A549 (cell line): Measurements from ENCODE around the gene PROX2. TPM values are rescaled to one million over a fixed set of nuclear protein-coding genes. Genes with fewer than 3 reads are reported as not detected.

Experiments used
- ATAC-seq, 2 experiments: fragments of 200-7000 bp in 1 of 2; fragments of >200 bp in 1 of 2; cut with Nextera tagmentation in 1 of 2; cut with Tn5 transposase in 1 of 2; 3 replicates each; pipeline versions ENCODE4 v1.8.0 to v1.9.1; 2018 to 2020; ENCODE audit warnings: mild to moderate bottlenecking in 1 of 2, moderate library complexity in 1 of 2
- CTCF ChIA-PET: fragments of 300-600 bp; sonication (Branson Sonifier 250); formaldehyde crosslinking; extraction: SDS; loops from one replicate; lab custom pipeline; 2021; ENCODE audit warnings: antibody characterized with exemption, inconsistent platforms; lab: Yijun Ruan, JAX
- POLR2A ChIA-PET: fragments of 350-600 bp; formaldehyde crosslinking; extraction: SDS; loops from one replicate; lab custom pipeline; 2021; ENCODE audit warnings: antibody characterized with exemption, inconsistent platforms; lab: Yijun Ruan, JAX
- DNase-seq, 2 experiments: peaks; one replicate each; pipeline versions ENCODE4 v3.0.0 to v3.0.0-alpha.2; 2011 to 2016; ENCODE audit warnings: low read depth in 1 of 2, low spot score in 1 of 2
- FAIRE-seq: peaks from 2 replicates; lab custom pipeline; 2011; peaks lifted over from hg19 to GRCh38; lab: Jason Lieb, UNC
- H3K27ac ChIP-seq, 2 experiments: fragments of >200 bp; sonication (Bioruptor Twin); formaldehyde crosslinking; 3 replicates each; pipeline ENCODE4 v1.5.1; 2016 to 2017
- H3K4me1 ChIP-seq: fragments of >200 bp; sonication (Bioruptor Twin); formaldehyde crosslinking; 3 replicates; pipeline ENCODE4 v1.6.1; 2016
- H3K4me2 ChIP-seq: fragments of >200 bp; sonication (Bioruptor Twin); formaldehyde crosslinking; 3 replicates; pipeline ENCODE4 v1.6.1; 2016
- H3K4me3 ChIP-seq: fragments of >200 bp; sonication (Bioruptor Twin); formaldehyde crosslinking; 3 replicates; pipeline ENCODE4 v1.5.1; 2016
- H3K9me3 ChIP-seq: fragments of >200 bp; sonication (Bioruptor Twin); formaldehyde crosslinking; 3 replicates; pipeline ENCODE4 v1.6.1; 2016
- ATOH8 ChIP-seq: fragments of 250-450 bp; sonication (Bioruptor Pico); IDR thresholded peaks from 2 replicates; pipeline ENCODE4 v1.5.0; 2020; ENCODE audit warnings: low read depth, mild to moderate bottlenecking, moderate library complexity
- EHMT2 ChIP-seq: fragments of 200-600 bp; sonication (generic); IDR thresholded peaks from 2 replicates; pipeline ENCODE4 v1.6.1; 2016; ENCODE audit warnings: antibody characterized with exemption, low read depth, mild to moderate bottlenecking, moderate library complexity
- FOXS1 ChIP-seq: fragments of 250-450 bp; sonication (Bioruptor Pico); IDR thresholded peaks from 2 replicates; pipeline ENCODE4 v1.5.0; 2020; ENCODE audit warnings: mild to moderate bottlenecking, moderate library complexity
- GATA3 ChIP-seq: IDR thresholded peaks from 2 replicates; pipeline ENCODE4 v1.6.1; 2012; ENCODE audit warnings: borderline replicate concordance
- HES2 ChIP-seq: fragments of >200 bp; sonication (Bioruptor Twin); formaldehyde crosslinking; IDR thresholded peaks from 2 replicates; pipeline ENCODE4 v1.6.1; 2016
- HOXB5 ChIP-seq: fragments of 250-450 bp; sonication (Bioruptor Pico); IDR thresholded peaks from 2 replicates; pipeline ENCODE4 v1.5.0; 2020; ENCODE audit warnings: mild to moderate bottlenecking, moderate library complexity
- JUNB ChIP-seq: fragments of >200 bp; sonication (Bioruptor Twin); formaldehyde crosslinking; IDR thresholded peaks from 2 replicates; pipeline ENCODE4 v1.6.1; 2016
- MAZ ChIP-seq: fragments of 150-350 bp; IDR thresholded peaks from 2 replicates; pipeline ENCODE4 v1.6.1; 2014; ENCODE audit warnings: antibody characterized with exemption, low read depth, low read length, borderline replicate concordance
- MYC ChIP-seq: IDR thresholded peaks from 2 replicates; pipeline ENCODE4 v1.6.1; 2012; ENCODE audit warnings: mild to moderate bottlenecking, inconsistent platforms, low read length, improper control_type of control experiment, borderline replicate concordance
- RNF2 ChIP-seq: fragments of 200-600 bp; sonication (generic); IDR thresholded peaks from 2 replicates; pipeline ENCODE4 v1.6.1; 2016; ENCODE audit warnings: low read depth, mild to moderate bottlenecking, antibody characterized with exemption, moderate library complexity, borderline replicate concordance
- SREBF2 ChIP-seq: fragments of 450-650 bp; IDR thresholded peaks from 2 replicates; pipeline ENCODE4 v1.6.1; 2014; ENCODE audit warnings: mild to moderate bottlenecking, moderate library complexity
- WGBS: methylation state at CpG from one replicate; pipeline ENCODE4 v1.1.6; 2017; ENCODE audit errors: missing lambda C conversion rate; 5-methylcytosine and 5-hydroxymethylcytosine counted together
- polyA minus RNA-seq: library from RNA; depleted of rRNA, polyadenylated mRNA; stranded (reverse); fragments of >200 nt; gene quantifications from 2 replicates; pipeline ENCODE4 v1.2.3, GENCODE V29; 2011; rRNA and poly(A)+ RNA removed
- polyA plus RNA-seq, 4 experiments: library from polyadenylated mRNA; depleted of rRNA in 3 of 4; stranded (reverse); fragments of >200 nt; fragmentation: RNase III in 1 of 4; extraction: RNeasy Plus Mini Kit Qiagen cat#74134 plus additional on column Dnase treatment in 1 of 4; gene quantifications; 2 replicates in 3 of 4; 3 replicates in 1 of 4; pipeline ENCODE4 v1.2.3, GENCODE V29; 2011 to 2017
- TF ChIP-seq, protein P1 (sequence below): fragments of 450-650 bp; IDR thresholded peaks from 2 replicates; pipeline ENCODE4 v1.6.1; 2014; ENCODE audit warnings: antibody characterized with exemption
- TF ChIP-seq, protein P2 (sequence below): IDR thresholded peaks from 2 replicates; pipeline ENCODE4 v1.6.1; 2012; ENCODE audit warnings: low read depth, borderline replicate concordance
- TF ChIP-seq, protein P3 (sequence below): IDR thresholded peaks from 2 replicates; pipeline ENCODE4 v1.6.1; 2012

Gene PROX2
- polyA plus RNA-seq (2011; rRNA removed) (not detected in 2 replicates), polyA plus RNA-seq (2017; fragmentation: RNase III; extraction: RNeasy Plus Mini Kit Qiagen cat#74134 plus additional on column Dnase treatment) (not detected in 3 replicates), polyA minus RNA-seq (not detected in 2 replicates)
- not detected in 2 replicates for polyA plus RNA-seq (2012; cell fraction: cytosol; rRNA removed)
- polyA plus RNA-seq (2012; cell fraction: nucleus; rRNA removed): not detected in 2 replicates

DNA sequence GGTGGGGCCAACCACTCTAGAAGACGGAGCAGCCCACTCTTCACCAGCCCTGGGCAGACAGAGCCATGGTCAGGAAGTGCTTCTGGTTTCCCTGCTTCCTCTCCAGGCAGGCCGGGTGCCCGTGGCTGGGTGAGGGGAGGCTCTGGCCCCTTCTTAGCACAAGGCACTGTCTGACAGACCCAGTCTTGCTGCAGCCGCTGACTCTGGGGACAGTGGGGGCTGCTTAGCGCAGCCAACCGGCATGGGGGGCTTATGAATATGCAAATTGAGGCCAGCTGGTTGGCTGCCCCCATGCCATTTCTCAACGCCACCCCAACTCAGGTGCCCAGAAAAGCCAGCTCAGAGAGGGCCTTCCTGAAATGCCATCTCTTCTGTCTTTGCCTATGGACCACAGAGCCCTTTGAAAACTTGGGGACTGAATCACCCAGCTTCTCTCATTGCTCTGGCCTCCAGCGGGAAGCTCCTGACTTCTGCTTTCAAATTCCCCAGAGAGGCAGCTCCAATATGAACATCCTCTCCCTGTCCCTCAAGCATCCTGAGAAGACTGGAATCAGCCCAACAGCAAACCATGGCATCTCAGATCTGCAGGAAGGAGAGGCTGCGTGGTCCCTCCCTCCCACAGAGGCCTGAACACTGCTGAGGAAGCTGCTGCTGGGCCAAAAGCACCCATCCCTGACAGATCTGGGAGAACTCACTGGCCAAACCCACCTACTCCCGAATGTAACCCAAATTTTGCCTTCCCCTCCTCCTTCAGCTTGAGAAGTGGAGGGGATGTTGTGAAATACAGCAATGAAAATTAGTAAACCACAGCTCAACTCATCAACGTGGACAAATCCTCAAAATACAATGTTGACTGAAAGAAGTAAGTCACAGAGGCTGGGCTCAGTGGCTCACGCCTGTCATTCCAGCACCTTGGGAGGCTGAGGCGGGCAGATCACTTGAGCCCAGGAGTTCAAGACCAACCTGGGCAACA, at the start of gene PROX2:
TSS of gene PROX2 (minus strand) at position 205 of the 973 bp plus-strand sequence. CDS start 12,311 bp downstream, outside the sequence.
- ATAC-seq (no peak), DNase-seq (no peak), FAIRE-seq (no peak)
- no peaks in the 10 kb centered on the region for H3K9me3 ChIP-seq
- POLR2A ChIA-PET: interaction anchor here (0.5 kb wide), 1 partner anchor 256 kb away, joined by 3 read pairs; no protein-coding TSS in a partner anchor
- CTCF ChIA-PET: interaction anchor here (0.5 to 20.1 kb wide), 8 partner anchors 15 to 282 kb away, joined by 3 to 339 read pairs (median 4); no protein-coding TSS in a partner anchor
- no peak for TF ChIP-seq SREBF2
- TF ChIP-seq, protein P1, sequence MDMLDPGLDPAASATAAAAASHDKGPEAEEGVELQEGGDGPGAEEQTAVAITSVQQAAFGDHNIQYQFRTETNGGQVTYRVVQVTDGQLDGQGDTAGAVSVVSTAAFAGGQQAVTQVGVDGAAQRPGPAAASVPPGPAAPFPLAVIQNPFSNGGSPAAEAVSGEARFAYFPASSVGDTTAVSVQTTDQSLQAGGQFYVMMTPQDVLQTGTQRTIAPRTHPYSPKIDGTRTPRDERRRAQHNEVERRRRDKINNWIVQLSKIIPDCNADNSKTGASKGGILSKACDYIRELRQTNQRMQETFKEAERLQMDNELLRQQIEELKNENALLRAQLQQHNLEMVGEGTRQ: no peak
- TF ChIP-seq, protein P2, sequence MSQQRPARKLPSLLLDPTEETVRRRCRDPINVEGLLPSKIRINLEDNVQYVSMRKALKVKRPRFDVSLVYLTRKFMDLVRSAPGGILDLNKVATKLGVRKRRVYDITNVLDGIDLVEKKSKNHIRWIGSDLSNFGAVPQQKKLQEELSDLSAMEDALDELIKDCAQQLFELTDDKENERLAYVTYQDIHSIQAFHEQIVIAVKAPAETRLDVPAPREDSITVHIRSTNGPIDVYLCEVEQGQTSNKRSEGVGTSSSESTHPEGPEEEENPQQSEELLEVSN: no peak
- no peak within 1 kb of the TSS for H3K27ac ChIP-seq
- no peak within 1 kb of the TSS for H3K4me3 ChIP-seq
- H3K4me1 ChIP-seq: peaks cover 16% of the 10 kb centered on the region
- no peak within 1 kb of the TSS for H3K4me2 ChIP-seq
- WGBS: 66% methylated on average over 13 of the region's 13 CpGs

- POLR2A ChIA-PET: no interaction called here
- DNase-seq (no peak), FAIRE-seq (no peak)
- Histone ChIP-seq H3K4me3 (no peak overlapping the region), H3K9me3 (no peaks in the 10 kb centered on the region)
- no peak for TF ChIP-seq HOXB5 (CRISPR knock-in tag)
- TF ChIP-seq, protein P3, sequence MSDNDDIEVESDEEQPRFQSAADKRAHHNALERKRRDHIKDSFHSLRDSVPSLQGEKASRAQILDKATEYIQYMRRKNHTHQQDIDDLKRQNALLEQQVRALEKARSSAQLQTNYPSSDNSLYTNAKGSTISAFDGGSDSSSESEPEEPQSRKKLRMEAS: no peak
- no peak for TF ChIP-seq JUNB
- TF ChIP-seq FOXS1: no peak
- no peak for TF ChIP-seq GATA3
- TF ChIP-seq, protein P2: no peak
- no peak for TF ChIP-seq EHMT2
- no peak for TF ChIP-seq RNF2
- no peak for TF ChIP-seq MYC
- no peak for TF ChIP-seq ATOH8 (CRISPR knock-in tag)
- TF ChIP-seq MAZ: no peak
- TF ChIP-seq HES2: no peak
- TF ChIP-seq, all 56 proteins: peak for 0
- no peak overlapping the region for H3K4me2 ChIP-seq
- no peak for ATAC-seq
- WGBS: 78% methylated on average over 11 of the region's 11 CpGs
- no peak overlapping the region for H3K27ac ChIP-seq
- CTCF ChIA-PET: interaction anchor here (0.9 to 5.7 kb wide), 6 partner anchors 16 to 165 kb away, joined by 3 to 30 read pairs (median 5); no protein-coding TSS in a partner anchor
- no peaks in the 10 kb centered on the region for H3K4me1 ChIP-seq
Measured at GRCh38 chr14:74924061-74924460, 48.1 kb upstream of the PROX2 start.
